Fibroblast of skin of right biceps (primary cell): ENCODE results near the gene EIF4G3.
"Not testable (repeated sequence)": the region's sequence is repeated elsewhere in the genome, so short reads cannot be mapped to it uniquely, and the experiment has no call there.

Source experiments
- DNase-seq: peaks from one replicate; pipeline ENCODE4 v3.0.0-alpha.2; 2013

Gene EIF4G3

DNA sequence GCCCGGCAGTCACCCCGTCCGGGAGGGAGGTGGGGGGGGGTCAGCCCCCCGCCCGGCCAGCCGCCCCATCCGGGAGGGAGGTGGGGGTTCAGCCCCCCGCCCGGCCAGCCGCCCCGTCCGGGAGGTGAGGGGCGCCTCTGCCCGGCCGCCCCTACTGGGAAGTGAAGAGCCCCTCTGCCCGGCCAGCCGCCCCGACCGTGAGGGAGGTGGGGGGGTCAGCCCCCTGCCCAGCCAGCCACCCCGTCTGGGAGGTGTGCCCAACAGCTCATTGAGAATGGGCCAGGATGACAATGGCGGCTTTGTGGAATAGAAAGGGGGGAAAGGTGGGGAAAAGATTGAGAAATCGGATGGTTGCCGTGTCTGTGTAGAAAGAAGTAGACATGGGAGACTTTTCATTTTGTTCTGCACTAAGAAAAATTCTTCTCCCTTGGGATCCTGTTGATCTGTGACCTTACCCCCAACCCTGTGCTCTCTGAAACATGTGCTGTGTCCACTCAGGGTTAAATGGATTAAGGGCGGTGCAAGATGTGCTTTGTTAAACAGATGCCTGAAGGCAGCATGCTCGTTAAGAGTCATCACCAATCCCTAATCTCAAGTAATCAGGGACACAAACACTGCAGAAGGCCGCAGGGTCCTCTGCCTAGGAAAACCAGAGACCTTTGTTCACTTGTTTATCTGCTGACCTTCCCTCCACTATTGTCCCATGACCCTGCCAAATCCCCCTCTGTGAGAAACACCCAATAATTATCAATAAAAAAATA is 152.4 kb downstream of the EIF4G3 start:
- DNase-seq = not testable (repeated sequence)

DNA sequence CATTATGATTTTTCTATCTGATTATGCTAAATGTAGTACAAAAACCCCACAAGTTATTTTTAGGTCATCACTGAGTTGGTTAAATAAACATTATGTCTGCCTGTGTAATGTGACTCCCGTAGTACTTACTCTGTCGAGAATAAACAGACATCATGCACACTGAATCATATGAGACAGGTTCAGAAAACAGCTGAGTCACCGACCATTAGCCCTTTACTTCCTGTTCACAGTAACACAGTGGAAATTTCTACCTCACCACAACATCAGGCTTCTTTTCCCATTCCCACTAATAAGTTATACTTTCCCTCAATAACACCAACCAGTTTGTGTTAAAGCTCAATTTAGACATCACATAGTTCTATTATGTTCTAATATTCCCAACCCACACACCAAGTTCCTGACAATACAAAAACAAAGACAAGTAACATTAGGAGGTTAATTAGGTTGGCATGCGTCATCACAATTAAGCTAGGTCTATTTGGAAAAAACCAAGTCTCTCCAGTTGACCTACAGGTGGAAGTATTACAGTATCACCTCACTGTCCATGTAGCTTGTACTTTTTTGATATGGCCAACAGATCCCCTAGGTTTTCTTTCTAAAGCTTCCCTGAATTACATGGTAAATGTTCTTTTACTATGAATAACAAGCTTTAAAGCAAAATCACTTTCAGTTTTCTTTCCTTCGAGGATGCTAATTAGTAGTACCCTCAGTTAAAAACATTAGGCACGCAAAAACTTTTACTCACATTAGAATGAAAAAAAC is 154.2 kb downstream of the EIF4G3 start:
- peak; percentile 98 for DNase-seq

DNA sequence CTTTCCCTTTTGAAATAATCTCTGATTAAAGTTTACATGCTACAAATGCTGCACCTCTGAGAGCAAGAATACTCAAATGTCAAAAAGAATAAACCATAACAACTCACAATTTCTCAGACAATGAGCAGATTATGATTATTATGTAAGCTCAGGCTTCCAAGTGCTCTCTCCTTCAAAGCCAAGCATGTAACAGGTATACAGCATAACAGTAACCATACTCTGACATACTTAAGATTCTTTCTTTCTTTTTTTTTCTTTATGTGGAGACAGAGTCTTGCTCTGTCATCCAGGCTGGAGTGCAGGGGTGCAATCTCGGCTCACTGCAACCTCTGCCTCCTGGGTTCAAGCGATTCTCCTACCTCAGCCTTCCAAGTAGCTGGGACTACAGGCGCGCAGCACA is 155.4 kb downstream of the EIF4G3 start:
- DNase-seq = no peak

DNA sequence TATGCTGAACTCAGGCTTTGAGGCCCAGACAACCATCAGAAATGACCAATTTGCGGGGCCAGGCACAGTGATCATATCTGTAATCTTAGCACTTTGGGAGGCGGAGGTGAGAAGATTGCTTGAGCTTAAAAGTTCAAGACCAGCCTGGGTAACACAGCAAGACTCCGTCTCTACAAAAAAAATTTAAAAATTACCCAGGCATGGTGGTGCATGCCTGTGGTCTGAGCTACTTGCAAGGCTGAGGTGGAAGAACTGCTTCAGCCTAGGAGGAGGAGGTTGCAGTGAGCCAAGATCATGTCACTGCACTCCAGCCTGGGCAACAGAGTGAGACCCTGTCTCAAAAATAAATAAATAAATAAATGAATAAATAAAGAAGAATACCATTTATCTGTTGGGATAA is 156.5 kb downstream of the EIF4G3 start:
- peak; percentile 29 for DNase-seq

DNA sequence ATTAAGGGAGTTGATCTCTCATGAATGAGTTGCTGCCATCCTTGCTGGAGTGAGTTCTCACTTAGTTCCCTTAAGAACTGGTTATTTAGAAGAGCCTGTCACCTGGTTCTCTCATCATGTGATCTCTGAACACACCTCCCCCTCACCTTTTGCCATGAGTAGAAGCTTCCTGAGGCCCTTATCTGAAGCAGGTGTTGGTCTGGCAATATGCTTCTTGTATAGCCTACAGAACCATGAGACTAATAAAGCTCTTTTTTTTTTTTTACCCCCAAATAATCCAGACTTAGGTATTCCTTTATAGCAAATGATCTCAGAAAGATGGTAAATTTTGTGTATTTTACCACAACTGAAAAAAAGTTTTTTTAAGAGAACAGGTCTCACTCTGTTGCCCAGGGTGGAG is 158.0 kb downstream of the EIF4G3 start:
- no peak for DNase-seq

DNA sequence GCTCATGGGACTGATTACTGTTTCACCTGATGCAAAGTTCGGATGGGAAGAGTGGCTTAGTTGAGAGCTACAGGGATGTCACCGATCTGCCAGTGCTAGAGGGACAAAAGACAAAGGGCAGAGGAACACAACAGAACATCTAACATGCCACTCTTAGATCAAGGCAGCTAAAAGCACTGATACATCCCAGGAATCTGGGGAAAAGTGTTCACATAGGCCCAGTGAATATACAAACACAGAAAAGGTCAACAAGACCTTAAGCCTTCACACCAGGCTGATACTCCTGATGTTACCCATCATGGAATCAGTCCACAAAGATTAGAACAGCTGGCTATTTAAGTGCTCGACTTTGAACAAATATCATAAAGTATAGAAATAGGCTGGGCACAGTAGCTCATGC is 163.2 kb downstream of the EIF4G3 start:
- DNase-seq = no peak

DNA sequence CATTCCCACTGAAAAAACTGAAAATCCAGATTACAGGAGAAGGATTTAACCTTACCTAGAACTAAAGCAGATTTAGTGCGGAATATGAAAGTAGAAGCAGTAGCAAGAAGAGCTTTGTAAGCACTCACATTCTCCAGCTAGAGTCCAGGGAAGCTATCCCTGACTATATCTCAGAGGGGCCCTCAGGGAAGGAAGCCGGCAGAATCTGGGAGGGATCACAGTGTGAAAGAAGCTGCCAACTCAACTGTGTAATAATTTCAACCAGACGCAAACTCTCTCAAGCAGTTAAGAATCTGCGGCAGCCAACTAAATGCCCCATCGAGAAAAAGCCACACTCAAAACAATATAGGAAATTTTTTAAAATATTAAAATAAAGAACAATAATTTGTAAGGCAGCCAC is 163.8 kb downstream of the EIF4G3 start:
- peak; percentile 56 for DNase-seq

DNA sequence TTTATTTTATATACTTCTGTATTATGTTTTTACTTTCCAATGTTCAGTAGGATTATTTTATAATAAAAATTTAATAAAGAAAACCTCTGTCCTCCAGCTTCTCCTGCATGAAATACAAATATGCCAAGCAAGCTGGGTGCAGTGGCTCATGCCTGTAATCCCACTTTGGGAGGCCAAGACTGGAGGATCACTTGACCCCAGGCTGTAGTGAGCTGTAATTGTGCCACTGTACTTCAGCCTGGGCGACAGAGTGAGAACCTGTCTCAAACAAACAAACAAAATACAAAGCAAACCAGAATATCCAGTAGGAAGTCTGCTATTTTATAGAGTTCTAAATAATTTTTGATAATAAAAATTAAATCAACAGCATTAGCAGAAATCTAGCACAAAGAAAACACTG is 168.8 kb downstream of the EIF4G3 start:
- no peak for DNase-seq

DNA sequence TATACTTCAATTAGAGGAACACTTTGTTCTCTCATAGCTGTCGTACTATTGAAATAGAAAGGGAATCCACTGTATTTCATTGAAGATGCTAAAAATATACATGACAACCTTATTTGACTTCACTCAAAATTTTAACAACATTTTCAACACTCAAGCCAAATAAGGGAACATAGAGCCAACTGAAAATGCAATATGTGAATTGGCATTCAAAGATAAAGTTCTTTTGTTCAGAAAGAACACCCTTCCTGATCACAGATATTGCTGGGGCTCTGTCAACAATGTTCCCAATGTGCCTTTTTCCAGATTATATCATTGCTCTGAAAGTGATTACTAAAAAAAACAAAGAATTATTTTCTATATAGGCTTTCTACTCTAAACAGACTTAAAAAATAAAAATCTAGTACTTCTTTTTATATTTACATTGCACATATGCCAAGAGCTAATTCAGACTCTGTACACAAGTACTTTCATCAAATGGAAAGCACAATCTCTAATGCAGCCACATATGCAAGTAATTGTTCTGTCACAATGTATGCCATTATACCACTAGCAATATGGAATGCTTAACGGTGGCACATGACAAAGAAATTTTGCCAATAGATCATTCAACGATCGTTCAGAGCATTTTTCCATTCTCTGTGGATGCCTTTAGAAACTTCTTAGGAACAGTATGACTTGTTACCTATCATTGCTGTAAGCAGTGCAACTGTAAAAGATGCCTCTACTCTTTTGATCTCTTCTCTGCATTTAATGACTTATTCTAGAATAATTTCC is 171.0 kb downstream of the EIF4G3 start:
- no peak for DNase-seq

DNA sequence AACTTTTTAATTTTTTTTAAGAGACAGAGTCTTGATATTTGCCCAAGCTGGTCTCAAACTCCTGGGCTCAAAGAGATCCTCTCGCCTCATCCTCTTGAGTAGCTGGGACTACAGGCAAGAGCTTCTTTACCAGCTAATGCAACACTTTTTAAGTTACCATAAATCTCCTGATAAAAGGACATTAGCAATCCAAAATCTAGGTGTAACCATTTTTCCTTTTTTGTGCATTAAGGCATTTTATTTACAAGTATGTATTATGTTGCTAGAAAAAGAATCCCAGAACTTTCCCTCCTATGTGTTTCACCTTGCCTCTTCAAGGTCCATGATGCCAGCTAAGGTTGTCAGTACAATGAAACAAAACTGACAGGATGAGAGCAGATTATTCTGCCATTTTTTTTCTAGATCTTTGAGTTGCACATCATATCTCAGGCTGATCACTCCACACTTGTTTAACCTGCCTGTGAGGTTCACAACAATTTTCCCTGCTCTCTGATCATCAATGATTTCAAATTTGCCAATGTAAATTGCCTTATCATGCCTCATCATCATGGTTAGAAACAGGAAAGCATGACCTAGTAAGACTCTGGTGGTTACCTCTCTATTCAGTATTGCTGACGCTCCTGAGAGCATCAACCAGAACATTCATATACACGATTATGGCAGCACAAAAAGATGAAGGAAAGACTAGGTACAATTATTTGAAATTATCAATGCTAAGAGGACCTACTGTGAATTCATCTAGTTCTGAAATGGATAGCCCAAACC is 173.2 kb downstream of the EIF4G3 start:
- DNase-seq = no peak

DNA sequence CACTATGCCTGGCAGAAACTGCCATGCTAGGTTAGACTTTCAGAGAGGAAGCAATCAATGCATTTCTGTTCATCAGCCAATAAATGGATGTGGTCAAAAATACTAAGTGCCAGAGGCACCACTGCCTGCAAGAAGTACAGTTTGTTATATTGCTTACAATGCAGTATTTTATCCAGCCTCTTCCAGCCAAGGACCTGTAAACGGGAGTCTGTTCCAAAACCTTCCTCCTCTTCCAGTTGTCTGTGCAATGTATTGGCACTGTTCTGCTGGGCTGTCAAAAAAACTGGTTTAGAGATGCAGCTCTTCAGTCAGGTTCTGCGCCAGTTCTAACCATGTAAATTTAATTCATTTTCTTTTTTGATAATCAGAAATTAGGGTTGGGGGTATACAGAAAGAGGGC is 175.7 kb downstream of the EIF4G3 start:
- no peak for DNase-seq

DNA sequence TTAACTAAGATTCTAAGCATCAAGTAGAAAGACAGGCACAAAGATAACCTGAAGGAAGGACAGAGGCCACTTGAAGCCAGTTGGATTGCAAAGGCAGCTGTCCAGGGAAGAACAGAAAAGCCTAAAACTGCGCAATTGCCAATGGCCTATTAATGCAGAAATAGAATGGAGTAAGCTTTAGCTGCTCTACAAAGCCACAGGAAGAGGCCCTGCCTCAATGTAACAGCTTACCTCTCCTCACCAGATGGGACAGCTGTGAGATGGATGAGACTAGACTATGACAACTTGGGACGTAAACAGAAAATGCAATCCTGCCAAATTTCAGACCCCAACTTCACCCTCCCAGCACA is 176.5 kb downstream of the EIF4G3 start:
- DNase-seq = no peak

DNA sequence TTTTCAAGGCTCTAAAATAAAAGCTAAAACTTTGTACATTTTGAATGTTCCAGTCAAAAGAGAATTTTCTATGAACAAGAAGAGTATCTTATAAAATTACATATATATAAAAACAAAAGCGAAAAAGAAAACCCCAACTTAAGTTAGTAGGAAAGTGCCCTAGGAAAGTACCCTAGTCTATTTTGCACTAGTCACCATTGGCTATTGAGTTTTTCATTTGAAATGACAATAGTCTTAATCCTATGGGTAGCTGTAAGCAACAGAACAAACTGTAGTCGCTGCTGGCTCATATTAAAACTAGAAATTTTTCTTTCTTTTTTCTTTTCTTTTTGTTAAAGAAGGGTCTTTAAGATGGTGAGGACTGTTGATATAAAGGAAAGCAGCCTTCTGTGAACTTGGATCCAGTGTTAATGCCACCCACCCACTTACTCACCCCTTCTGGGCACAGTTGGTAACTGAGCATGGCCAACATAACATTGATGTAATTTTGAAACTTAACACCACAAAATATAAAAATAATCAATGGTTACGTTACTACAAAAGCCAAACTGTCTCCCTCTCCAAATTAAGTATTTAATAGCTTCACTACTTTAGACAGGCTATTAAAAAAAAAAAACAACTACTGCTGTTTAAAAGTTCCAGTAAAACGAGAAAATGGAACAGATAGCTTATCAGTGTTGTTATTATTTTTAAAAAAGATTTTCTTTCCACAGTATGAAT is 177.0 kb downstream of the EIF4G3 start:
- no peak for DNase-seq

DNA sequence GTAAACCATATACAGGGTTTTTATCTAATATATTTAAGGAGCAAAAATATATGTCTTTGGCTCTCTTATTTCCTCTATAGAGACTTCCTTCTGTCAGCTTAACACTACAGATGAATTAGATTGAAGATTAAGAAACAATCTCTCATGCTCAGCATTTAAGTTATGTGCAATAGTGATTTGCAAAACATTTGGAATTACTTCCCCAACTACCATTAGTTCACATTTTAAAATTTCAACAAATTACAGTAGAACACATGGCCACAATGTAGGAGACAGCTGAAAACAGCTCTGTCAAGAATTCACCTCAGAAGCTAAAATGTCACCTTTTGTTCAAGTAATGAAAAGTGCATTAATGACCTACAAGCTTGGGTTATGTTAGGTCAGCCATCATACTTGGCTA is 177.9 kb downstream of the EIF4G3 start:
- no peak for DNase-seq

DNA sequence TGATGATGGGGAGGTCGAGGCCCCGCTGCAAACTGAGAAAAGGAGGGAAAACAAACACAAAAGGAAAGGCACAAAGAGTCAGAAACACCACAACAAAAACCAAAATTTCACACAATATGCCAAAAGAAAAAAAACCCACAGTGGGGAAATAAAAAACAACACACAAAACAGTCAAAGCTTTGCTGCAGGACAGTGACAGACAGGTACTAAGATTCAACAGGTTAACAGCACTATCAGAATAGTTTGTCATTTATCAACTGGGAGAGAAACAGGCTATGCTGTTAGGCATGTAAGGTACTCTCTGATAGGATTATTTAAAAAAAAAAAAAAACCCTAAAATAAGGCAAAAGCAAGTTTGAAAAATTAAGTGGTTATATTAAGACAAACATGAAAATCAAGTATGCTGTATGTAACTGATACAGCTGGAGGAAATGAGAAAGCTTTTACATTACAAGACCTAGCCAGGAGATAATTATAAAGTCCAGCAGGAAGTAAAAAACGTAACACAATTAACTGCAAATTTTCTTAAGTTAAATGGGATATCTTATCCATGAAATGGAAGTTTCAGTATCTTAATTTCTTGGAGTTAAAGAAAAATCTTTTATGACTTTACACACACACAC is 179.0 kb downstream of the EIF4G3 start:
- no peak for DNase-seq

DNA sequence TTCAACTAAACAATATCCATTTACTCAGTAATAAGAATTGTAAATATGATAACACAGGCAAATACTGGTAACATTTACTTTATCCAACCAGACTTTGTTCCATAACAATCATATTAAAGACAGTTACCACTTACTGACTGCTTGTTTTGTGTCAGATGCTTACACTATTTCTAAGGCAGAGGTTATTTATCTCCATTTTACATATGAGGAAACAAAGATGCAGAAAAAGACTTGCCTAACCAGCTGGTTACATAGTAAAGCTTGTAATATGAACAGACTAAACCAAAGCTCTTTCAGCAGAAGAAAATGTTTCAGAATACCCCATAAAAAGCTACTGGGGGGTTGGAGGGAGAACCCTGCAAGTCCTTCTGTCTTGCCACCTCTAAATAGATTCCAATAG is 180.1 kb downstream of the EIF4G3 start:
- no peak for DNase-seq

DNA sequence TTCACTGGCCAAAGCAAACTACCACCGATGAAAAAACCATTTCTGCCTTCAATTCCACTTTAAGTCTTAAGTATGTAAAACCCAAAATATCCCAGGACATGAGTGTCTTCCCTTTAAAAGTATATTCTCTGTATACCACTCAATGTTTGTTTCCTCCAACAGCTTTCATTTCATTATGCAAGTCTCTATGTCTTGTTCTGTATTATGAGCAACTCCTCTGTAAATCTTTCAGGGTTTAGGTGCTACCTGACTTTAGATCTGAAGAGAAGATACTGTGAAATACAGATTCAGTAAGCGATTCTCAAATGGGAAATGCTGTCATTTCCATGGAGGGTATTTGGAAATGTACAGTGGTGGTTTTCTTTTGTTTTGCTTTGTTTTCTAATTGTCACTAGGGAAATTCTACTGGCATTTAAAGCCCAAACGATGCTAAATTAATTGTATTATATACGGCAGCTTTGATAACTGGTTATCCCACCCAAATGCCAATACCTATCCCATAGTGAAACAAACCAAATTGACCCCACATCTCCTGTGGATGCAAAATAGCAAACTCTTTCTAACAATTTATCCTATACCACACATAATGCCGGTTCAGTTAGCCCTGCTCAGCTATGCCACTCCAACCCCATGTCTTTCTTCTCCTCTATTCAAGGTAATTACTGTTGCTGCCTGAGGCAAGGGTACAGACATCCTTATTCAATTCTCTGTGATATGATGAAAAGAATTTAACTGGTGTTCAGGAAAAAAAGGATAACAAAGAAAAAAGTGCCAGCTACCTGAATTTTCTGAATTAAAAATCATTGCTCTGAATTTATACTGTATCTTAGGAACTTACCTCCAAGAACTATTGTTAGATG is 182.8 kb downstream of the EIF4G3 start:
- DNase-seq = no peak

DNA sequence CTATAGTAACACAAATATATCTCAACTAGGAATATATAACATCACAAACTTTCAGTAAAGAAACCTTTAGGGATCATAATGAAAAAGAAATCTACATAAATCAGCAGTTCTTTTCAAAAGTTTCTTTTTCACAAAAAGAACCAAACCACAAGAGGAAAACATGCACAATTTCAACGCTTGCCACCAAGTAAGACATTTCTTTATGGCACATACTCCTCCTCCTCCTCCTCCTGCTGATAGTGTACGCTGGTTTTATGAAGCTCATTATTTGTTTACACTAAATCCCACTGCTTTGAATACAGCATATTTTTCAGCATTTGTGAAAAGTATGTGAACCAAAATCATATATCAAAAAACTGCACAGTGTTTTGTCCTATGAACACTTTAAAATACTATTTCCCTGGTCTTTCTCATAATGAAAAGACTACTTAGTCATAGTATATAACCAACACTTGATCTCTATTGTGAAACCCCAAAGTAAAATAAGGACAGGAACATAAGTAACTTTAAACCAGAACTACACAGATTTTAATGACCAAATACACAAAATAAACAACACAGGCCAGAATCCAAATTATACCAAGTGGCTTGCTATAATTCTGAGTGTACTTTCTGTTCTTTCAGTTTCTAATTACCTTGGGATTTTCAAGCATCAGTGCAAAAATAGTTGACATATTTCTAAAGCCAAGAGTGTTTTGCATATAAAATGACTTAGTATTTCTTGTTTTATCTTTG is 184.2 kb downstream of the EIF4G3 start:
- DNase-seq = no peak

DNA sequence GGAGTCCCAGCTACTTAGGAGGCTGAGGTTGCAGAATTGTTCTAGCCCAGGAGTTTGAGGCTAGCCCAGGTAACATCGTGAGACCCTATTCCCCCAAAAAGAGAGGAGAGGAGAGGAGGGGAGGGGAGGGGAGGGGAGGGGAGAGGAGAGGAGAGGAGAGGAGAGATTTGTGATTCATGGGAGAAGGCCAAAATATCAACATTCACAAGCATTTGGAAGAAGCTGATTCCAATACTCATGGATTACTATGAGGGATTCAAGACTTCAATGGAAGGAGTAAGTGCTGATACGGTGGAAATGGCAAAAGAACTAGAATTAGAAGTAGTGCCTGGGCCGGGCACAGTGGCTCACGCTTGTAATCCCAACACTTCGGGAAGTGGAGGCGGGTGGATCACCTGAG is 187.8 kb downstream of the EIF4G3 start:
- DNase-seq = no peak
